GM19043 (cell line): ENCODE data around the gene PPP1R13B.

Experiments used
- ATAC-seq: cut with Tn5 transposase; IDR thresholded peaks from one replicate; pipeline ENCODE4 v1.9.1; 2021; ENCODE audit warnings: low read depth; ENCODE audit not compliant: unreplicated experiment

Gene PPP1R13B

GRCh38 chr14:103880348-103881267 lies 33.2 kb upstream of the PPP1R13B start:
- no peak for ATAC-seq

GRCh38 chr14:103879570-103880347 lies 32.4 kb upstream of the PPP1R13B start:
- ATAC-seq = no peak

- no peak for ATAC-seq
Measured at GRCh38 chr14:103879118-103879569, 31.8 kb upstream of the PPP1R13B start.

GRCh38 chr14:103878180-103878579 lies 30.8 kb upstream of the PPP1R13B start:
- no peak for ATAC-seq

- ATAC-seq = no peak
Measured at GRCh38 chr14:103875010-103875409, 27.6 kb upstream of the PPP1R13B start.

- ATAC-seq = no peak
Measured at GRCh38 chr14:103872481-103873113, 25.2 kb upstream of the PPP1R13B start.

GRCh38 chr14:103871596-103872480 lies 24.5 kb upstream of the PPP1R13B start:
- peak; percentile 80 for ATAC-seq

- no peak for ATAC-seq
Measured at GRCh38 chr14:103870891-103871595, 23.7 kb upstream of the PPP1R13B start.

- no peak for ATAC-seq
Measured at GRCh38 chr14:103870144-103870876, 22.9 kb upstream of the PPP1R13B start.

- ATAC-seq = no peak
Measured at GRCh38 chr14:103869406-103870143, 22.2 kb upstream of the PPP1R13B start.

- no peak for ATAC-seq
Measured at GRCh38 chr14:103868242-103868897, 21.0 kb upstream of the PPP1R13B start.

- no peak for ATAC-seq
Measured at GRCh38 chr14:103867523-103867953, 20.2 kb upstream of the PPP1R13B start.

GRCh38 chr14:103867020-103867419 lies 19.6 kb upstream of the PPP1R13B start:
- ATAC-seq = no peak

GRCh38 chr14:103863245-103863644 lies 15.9 kb upstream of the PPP1R13B start:
- ATAC-seq = no peak

GRCh38 chr14:103862393-103862782 lies 15.0 kb upstream of the PPP1R13B start:
- ATAC-seq = no peak

GRCh38 chr14:103861413-103862392 lies 14.3 kb upstream of the PPP1R13B start:
- ATAC-seq = no peak
